Right cardiac atrium (tissue), 5 donors: ENCODE results near the gene TMEM147. TPM values are rescaled to one million over a fixed set of nuclear protein-coding genes. Genes with fewer than 3 reads are reported as not detected.

Experiments used
- ATAC-seq, 2 donors: fragments of 200-7000 bp; cut with Tn5 transposase; one replicate each; pipeline versions ENCODE4 v1.8.0 to v1.9.1; 2020; ENCODE audit warnings: moderate library complexity in 2 of 2, mild to moderate bottlenecking in 1 of 2
- DNase-seq, 3 donors: peaks; one replicate each; pipeline ENCODE4 v3.0.0-alpha.2; 2020
- H3K27ac ChIP-seq: one replicate; pipeline ENCODE4 v1.5.1; 2013; ENCODE audit warnings: mild to moderate bottlenecking, low read length, control low read depth, moderate library complexity
- H3K27me3 ChIP-seq: one replicate; pipeline ENCODE4 v1.6.1; 2013; ENCODE audit not compliant: control insufficient read depth, insufficient read depth
- H3K4me1 ChIP-seq: one replicate; pipeline ENCODE4 v1.6.1; 2013; ENCODE audit warnings: low read length; ENCODE audit not compliant: control insufficient read depth, insufficient read depth
- H3K4me3 ChIP-seq: one replicate; pipeline ENCODE4 v1.5.1; 2013; ENCODE audit warnings: low read length, control low read depth
- H3K9me3 ChIP-seq: one replicate; pipeline ENCODE4 v1.6.1; 2013; ENCODE audit warnings: low read length; ENCODE audit not compliant: control insufficient read depth
- WGBS: extraction: QIAGEN DNeasy Blood & Tissue Kit; methylation state at CpG from one replicate; pipeline ENCODE4 v1.1.7; 2013; 5-methylcytosine and 5-hydroxymethylcytosine counted together
- intact Hi-C, 4 donors: fragments of 100-400 bp; cut with DNase I; formaldehyde crosslinking; loops; one replicate each; pipeline versions ENCODE4 v1.11.0 to v1.14.0; 2022 to 2023
- polyA plus RNA-seq: library from polyadenylated mRNA; stranded (reverse); fragments of 200-250 nt; gene quantifications from one replicate; pipeline ENCODE4 v1.2.3, GENCODE V29; 2013
- total RNA-seq, 4 donors: library from RNA; stranded (reverse); fragmentation: NEBNext Ultra II Directional; extraction: Animal tissue kit (Norgen Biotek cat#: 25700); gene quantifications; one replicate each; pipeline ENCODE4 v1.2.1, GENCODE V29; 2021
- donor health status: healthy with polysubstance abuse.
- donor health status: DM: no; HTN: yes; CAD: no.
- donor health status: DM: no; HTN: no; CAD: no.
- donor health status: DM: no; HTN: yes; CAD: no; lungs with severe emphysema.
- donor health status: DM: yes; HTN: yes; CAD: no.

The TMEM147 gene
- total and polyA plus RNA-seq, 5 donors: 77.3 to 140 (median 90.5) TPM

GRCh38 chr19:35557539-35558399 is 12.3 kb downstream of the TMEM147 start:
- ATAC-seq (peak; percentile 62 to 83), DNase-seq (peak; percentile 72 to 88 (median 86))
- Histone ChIP-seq H3K9me3 (no peaks in the 10 kb centered on the region), H3K27me3 (no peaks in the 10 kb centered on the region), H3K4me1 (no peaks in the 10 kb centered on the region), H3K27ac (no peak overlapping the region), H3K4me3 (peak overlapping the region; percentile 30)
- 3% methylated on average over 60 of the region's 60 CpGs for WGBS
- intact Hi-C loops: no loop called here

GRCh38 chr19:35558400-35559280 is 13.2 kb downstream of the TMEM147 start:
- Histone ChIP-seq H3K9me3 (no peaks in the 10 kb centered on the region), H3K27ac (no peak overlapping the region), H3K27me3 (no peaks in the 10 kb centered on the region), H3K4me1 (no peaks in the 10 kb centered on the region), H3K4me3 (peak overlapping the region; percentile 30)
- no peak for ATAC-seq
- intact Hi-C loops: no loop called here
- WGBS: 31% methylated on average over 53 of the region's 53 CpGs
- DNase-seq: peak in 1 of 3 donors; percentile 56

GRCh38 chr19:35559281-35559659 is 13.8 kb downstream of the TMEM147 start:
- no peak for DNase-seq
- intact Hi-C loops: no loop called here
- no peak for ATAC-seq
- H3K27ac ChIP-seq: no peak overlapping the region
- no peaks in the 10 kb centered on the region for H3K9me3 ChIP-seq
- no peaks in the 10 kb centered on the region for H3K4me1 ChIP-seq
- H3K4me3 ChIP-seq: no peak overlapping the region
- 68% methylated on average over 11 of the region's 11 CpGs for WGBS
- H3K27me3 ChIP-seq: no peaks in the 10 kb centered on the region

GRCh38 chr19:35559781-35560180 is 14.4 kb downstream of the TMEM147 start:
- intact Hi-C loops: no loop called here
- no peak for ATAC-seq
- Histone ChIP-seq H3K27me3 (no peaks in the 10 kb centered on the region), H3K9me3 (no peaks in the 10 kb centered on the region), H3K4me3 (no peak overlapping the region), H3K27ac (no peak overlapping the region), H3K4me1 (no peaks in the 10 kb centered on the region)
- 89% methylated on average over 23 of the region's 23 CpGs for WGBS
- DNase-seq: peak in 1 of 3 donors; percentile 33

GRCh38 chr19:35560271-35560670 is 14.8 kb downstream of the TMEM147 start:
- WGBS: 84% methylated on average over 18 of the region's 18 CpGs
- H3K27me3 ChIP-seq: no peaks in the 10 kb centered on the region

GRCh38 chr19:35560677-35561076 is 15.3 kb downstream of the TMEM147 start:
- Histone ChIP-seq H3K4me3 (no peak overlapping the region), H3K27me3 (no peaks in the 10 kb centered on the region), H3K4me1 (no peaks in the 10 kb centered on the region), H3K9me3 (no peaks in the 10 kb centered on the region), H3K27ac (no peak overlapping the region)
- WGBS: 63% methylated on average over 6 of the region's 6 CpGs
- ATAC-seq: no peak
- intact Hi-C loops: no loop called here
- DNase-seq: peak in 1 of 3 donors; percentile 12

More at GRCh38 chr19:35560271-35560670, 14.8 kb downstream of the TMEM147 start:
- intact Hi-C loops: no loop called here
- peak in 1 of 3 donors; percentile 50 for DNase-seq
- no peaks in the 10 kb centered on the region for H3K4me1 ChIP-seq
- no peak overlapping the region for H3K4me3 ChIP-seq
- no peak overlapping the region for H3K27ac ChIP-seq
- no peak for ATAC-seq
- H3K9me3 ChIP-seq: no peaks in the 10 kb centered on the region

GRCh38 chr19:35561436-35561835 is 16.0 kb downstream of the TMEM147 start:
- intact Hi-C loops: no loop called here

GRCh38 chr19:35562336-35562735 is 16.9 kb downstream of the TMEM147 start:
- no peak overlapping the region for H3K4me3 ChIP-seq
- no peaks in the 10 kb centered on the region for H3K9me3 ChIP-seq
- no peaks in the 10 kb centered on the region for H3K4me1 ChIP-seq
- no peaks in the 10 kb centered on the region for H3K27me3 ChIP-seq
- peak in 1 of 3 donors; percentile 11 for DNase-seq
- ATAC-seq: no peak
- 57% methylated on average over 17 of the region's 17 CpGs for WGBS
- intact Hi-C loops: no loop called here
- H3K27ac ChIP-seq: no peak overlapping the region

More at GRCh38 chr19:35561436-35561835, 16.0 kb downstream of the TMEM147 start:
- 74% methylated on average over 6 of the region's 6 CpGs for WGBS
- Histone ChIP-seq H3K27me3 (no peaks in the 10 kb centered on the region), H3K9me3 (no peaks in the 10 kb centered on the region), H3K27ac (no peak overlapping the region), H3K4me1 (no peaks in the 10 kb centered on the region), H3K4me3 (no peak overlapping the region)
- ATAC-seq: no peak
- peak in 1 of 3 donors; percentile 19 for DNase-seq

- 63% methylated on average over 2 of the region's 2 CpGs for WGBS
- no peaks in the 10 kb centered on the region for H3K4me1 ChIP-seq
- DNase-seq: no peak
- no peaks in the 10 kb centered on the region for H3K9me3 ChIP-seq
- no peaks in the 10 kb centered on the region for H3K27me3 ChIP-seq
- no peak for ATAC-seq
- no peak overlapping the region for H3K4me3 ChIP-seq
- H3K27ac ChIP-seq: no peak overlapping the region
- intact Hi-C loops: no loop called here
Measured at GRCh38 chr19:35562776-35563175, 17.4 kb downstream of the TMEM147 start.

- intact Hi-C loops: no loop called here
- WGBS: 65% methylated on average over 15 of the region's 15 CpGs
- H3K4me3 ChIP-seq: no peak within 1 kb of the TSS
- peak in 1 of 3 donors; percentile 30 for DNase-seq
- no peaks in the 10 kb centered on the region for H3K9me3 ChIP-seq
- H3K4me1 ChIP-seq: no peaks in the 10 kb centered on the region
- H3K27ac ChIP-seq: no peak within 1 kb of the TSS
- no peaks in the 10 kb centered on the region for H3K27me3 ChIP-seq
- no peak for ATAC-seq
Measured at GRCh38 chr19:35563207-35563829, 17.9 kb downstream of the TMEM147 start, which contains the start of gene ATP4A. TSS of gene ATP4A (minus strand) at chr19:35563658. CDS start at chr19:35563629, 29 bp downstream.
